Heart left ventricle (tissue), 13 donors: ENCODE data around the gene AK1.

Source experiments
- CTCF ChIP-seq, 12 donors: fragments of 200-600 bp; sonication (generic) in 4 of 12; IDR thresholded peaks; one replicate each; pipeline versions ENCODE4 v1.5.0 to v1.8.0; 2018 to 2022; ENCODE audit warnings: antibody characterized with exemption in 12 of 12, mild to moderate bottlenecking in 5 of 12
- POLR2A ChIP-seq, 2 donors: fragments of 450-650 bp; IDR thresholded peaks; one replicate each; pipeline ENCODE4 v1.6.1; 2017; ENCODE audit warnings: antibody characterized with exemption in 2 of 2, mild to moderate bottlenecking in 2 of 2, moderate library complexity in 2 of 2
- donor health status: ischemic (EF 13 %, LVEDD 7.1; RV severe dilation, severe dysfunction).
- donor health status: DM: no; HTN: yes; CAD: no.
- donor health status: DM: no; HTN: no; CAD: no.
- donor health status: ischemic (EF 25% LVEDD 6.9; RV normal size, moderate dysfunction).
- donor health status: ischemic (EF 25% LVEDD 5.7; RV mildly dilated, moderate dysfunction).
- donor health status: ischemic (EF 35%, LVEDD 5.7; RV mildly dilated, moderate dysfunction).
- donor health status: nonischemic (EF 11% LVEDD 7.7; RV severe dilation, severe dysfunction).
- donor health status: DM: yes; HTN: yes; CAD: no.
- donor health status: PGD.
- donor health status: ischemic (EF 29% LVEDD 5.4; RV normal size, mild dysfunction).
- donor health status: nonischemic (EF 23%, LVEDD 6.1; RV moderate dilation, normal function).

DNA sequence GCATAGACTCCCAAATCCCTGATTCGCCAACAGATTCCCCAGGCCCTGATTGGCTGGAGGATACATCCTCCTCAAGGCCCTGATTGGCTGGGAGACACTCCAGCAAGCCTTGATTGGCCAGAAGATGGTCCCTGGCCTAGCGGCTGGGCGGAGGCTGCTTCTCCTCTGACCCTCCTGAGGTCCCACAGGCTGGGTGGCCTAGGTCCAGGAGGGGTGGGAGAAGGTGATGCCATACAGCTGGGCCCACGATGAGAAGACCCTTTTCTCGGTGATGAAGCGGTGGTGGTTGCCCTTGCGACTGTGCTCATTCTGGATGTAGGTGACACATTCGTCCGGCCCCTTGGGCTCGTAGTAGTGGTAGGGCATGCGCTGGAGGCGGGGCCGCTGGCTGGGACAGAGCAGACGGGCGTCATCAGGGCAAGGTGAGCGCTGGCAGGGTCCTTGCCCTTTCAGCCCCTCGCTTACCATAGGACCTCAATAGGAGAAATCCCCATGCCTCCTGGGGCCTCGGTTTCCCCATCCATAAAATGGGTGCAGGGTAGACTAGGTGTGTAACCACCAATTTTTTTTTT is 9.0 kb upstream of the AK1 start:
- TF ChIP-seq CTCF (IDR thresholded peaks at IDR 0.05) (no peak), POLR2A (IDR thresholded peaks at IDR 0.05) (no peak)
